Nephron progenitor cell (in vitro differentiated cells): ENCODE results near the gene MRE11.

Source experiments
- DNase-seq: peaks from one replicate; pipeline ENCODE4 v3.0.0; 2021
- H3K27ac Mint-ChIP-seq: 2 replicates; pipeline ENCODE4 v1.8.0; 2021; ENCODE audit warnings: mild to moderate bottlenecking, moderate library complexity, mixed read lengths
- H3K27me3 Mint-ChIP-seq: 2 replicates; pipeline ENCODE4 v1.8.0; 2021; ENCODE audit warnings: mild to moderate bottlenecking, low read depth, mixed read lengths; ENCODE audit not compliant: poor library complexity
- H3K36me3 Mint-ChIP-seq: 2 replicates; pipeline ENCODE4 v1.8.0; 2021; ENCODE audit warnings: low read depth, mixed read lengths
- H3K4me1 Mint-ChIP-seq: 2 replicates; pipeline ENCODE4 v1.8.0; 2021; ENCODE audit warnings: mixed read lengths
- H3K4me3 Mint-ChIP-seq: 2 replicates; pipeline ENCODE4 v1.8.0; 2021; ENCODE audit warnings: mild to moderate bottlenecking, moderate library complexity, mixed read lengths
- H3K9me3 Mint-ChIP-seq: 2 replicates; pipeline ENCODE4 v1.8.0; 2021; ENCODE audit warnings: mild to moderate bottlenecking, moderate library complexity, mixed read lengths
- TF ChIP-seq, protein P1 (sequence below): fragments of 200-600 bp; sonication (generic); IDR thresholded peaks from 2 replicates; pipeline ENCODE4 v1.5.0; 2021; ENCODE audit warnings: antibody characterized with exemption

Gene MRE11

GRCh38 chr11:94533206-94533605 is 39.6 kb upstream of the MRE11 start:
- no peak overlapping the region for H3K4me3 Mint-ChIP-seq

GRCh38 chr11:94532211-94532610 is 38.6 kb upstream of the MRE11 start:
- Mint-ChIP-seq H3K9me3 (no peaks in the 10 kb centered on the region), H3K36me3 (no peaks in the 10 kb centered on the region), H3K4me1 (no peaks in the 10 kb centered on the region), H3K4me3 (no peak overlapping the region), H3K27me3 (peaks cover 21% of the 10 kb centered on the region), H3K27ac (no peak overlapping the region)
- no peak for DNase-seq
- TF ChIP-seq, protein P1, sequence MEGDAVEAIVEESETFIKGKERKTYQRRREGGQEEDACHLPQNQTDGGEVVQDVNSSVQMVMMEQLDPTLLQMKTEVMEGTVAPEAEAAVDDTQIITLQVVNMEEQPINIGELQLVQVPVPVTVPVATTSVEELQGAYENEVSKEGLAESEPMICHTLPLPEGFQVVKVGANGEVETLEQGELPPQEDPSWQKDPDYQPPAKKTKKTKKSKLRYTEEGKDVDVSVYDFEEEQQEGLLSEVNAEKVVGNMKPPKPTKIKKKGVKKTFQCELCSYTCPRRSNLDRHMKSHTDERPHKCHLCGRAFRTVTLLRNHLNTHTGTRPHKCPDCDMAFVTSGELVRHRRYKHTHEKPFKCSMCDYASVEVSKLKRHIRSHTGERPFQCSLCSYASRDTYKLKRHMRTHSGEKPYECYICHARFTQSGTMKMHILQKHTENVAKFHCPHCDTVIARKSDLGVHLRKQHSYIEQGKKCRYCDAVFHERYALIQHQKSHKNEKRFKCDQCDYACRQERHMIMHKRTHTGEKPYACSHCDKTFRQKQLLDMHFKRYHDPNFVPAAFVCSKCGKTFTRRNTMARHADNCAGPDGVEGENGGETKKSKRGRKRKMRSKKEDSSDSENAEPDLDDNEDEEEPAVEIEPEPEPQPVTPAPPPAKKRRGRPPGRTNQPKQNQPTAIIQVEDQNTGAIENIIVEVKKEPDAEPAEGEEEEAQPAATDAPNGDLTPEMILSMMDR = no peak

More at GRCh38 chr11:94533206-94533605, 39.6 kb upstream of the MRE11 start:
- no peaks in the 10 kb centered on the region for H3K36me3 Mint-ChIP-seq
- TF ChIP-seq, protein P1 = no peak
- DNase-seq = no peak
- H3K4me1 Mint-ChIP-seq = no peaks in the 10 kb centered on the region
- no peak overlapping the region for H3K27ac Mint-ChIP-seq
- H3K27me3 Mint-ChIP-seq = peaks cover 17% of the 10 kb centered on the region
- no peaks in the 10 kb centered on the region for H3K9me3 Mint-ChIP-seq

- Mint-ChIP-seq H3K9me3 (no peaks in the 10 kb centered on the region), H3K4me1 (peaks cover 6% of the 10 kb centered on the region), H3K36me3 (no peaks in the 10 kb centered on the region), H3K4me3 (no peak overlapping the region), H3K27ac (no peak overlapping the region), H3K27me3 (peaks cover 19% of the 10 kb centered on the region)
- no peak for DNase-seq
- TF ChIP-seq, protein P1 = no peak
Measured at GRCh38 chr11:94528551-94528950, 34.9 kb upstream of the MRE11 start.

DNA sequence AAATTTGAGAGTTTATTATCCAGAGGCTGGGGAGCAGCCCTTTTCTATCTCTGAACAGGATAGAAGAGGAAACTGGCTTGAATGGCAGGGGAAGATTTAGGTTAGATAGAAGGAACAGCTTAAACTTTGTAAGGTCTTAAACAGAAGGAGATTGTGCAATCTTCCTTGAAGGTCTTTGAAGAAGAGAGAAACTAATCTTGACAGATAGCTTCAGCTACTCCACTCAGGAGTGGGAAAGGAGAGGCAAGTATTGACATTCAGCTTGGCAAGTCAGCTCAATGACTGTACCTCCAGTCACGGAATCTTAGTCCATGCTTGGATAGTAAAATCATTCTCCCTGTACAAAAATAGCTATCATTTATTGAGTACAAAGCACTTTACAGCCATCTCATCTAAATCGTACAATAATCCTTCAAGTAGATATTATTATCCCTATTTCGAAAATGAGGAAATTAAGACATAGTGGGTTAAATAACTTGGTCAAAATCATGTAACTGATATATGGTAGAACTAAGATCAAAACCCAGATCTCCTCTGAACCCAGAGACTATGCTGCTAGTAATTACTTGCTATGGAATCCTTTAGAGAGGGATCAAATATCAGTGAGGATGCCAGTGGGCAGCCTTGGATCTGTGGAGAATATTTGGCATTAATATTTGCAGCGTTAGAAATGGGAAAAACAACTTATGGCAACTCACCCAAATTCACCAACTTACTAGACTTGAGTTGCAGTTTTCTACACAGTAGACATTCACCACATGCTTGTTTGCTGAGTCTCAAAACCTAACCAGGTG is 33.2 kb upstream of the MRE11 start:
- Mint-ChIP-seq H3K36me3 (no peaks in the 10 kb centered on the region), H3K9me3 (no peaks in the 10 kb centered on the region), H3K27ac (no peak overlapping the region), H3K4me1 (peaks cover 6% of the 10 kb centered on the region), H3K27me3 (peaks cover 19% of the 10 kb centered on the region), H3K4me3 (no peak overlapping the region)
- DNase-seq = no peak
- TF ChIP-seq, protein P1 = no peak

DNA sequence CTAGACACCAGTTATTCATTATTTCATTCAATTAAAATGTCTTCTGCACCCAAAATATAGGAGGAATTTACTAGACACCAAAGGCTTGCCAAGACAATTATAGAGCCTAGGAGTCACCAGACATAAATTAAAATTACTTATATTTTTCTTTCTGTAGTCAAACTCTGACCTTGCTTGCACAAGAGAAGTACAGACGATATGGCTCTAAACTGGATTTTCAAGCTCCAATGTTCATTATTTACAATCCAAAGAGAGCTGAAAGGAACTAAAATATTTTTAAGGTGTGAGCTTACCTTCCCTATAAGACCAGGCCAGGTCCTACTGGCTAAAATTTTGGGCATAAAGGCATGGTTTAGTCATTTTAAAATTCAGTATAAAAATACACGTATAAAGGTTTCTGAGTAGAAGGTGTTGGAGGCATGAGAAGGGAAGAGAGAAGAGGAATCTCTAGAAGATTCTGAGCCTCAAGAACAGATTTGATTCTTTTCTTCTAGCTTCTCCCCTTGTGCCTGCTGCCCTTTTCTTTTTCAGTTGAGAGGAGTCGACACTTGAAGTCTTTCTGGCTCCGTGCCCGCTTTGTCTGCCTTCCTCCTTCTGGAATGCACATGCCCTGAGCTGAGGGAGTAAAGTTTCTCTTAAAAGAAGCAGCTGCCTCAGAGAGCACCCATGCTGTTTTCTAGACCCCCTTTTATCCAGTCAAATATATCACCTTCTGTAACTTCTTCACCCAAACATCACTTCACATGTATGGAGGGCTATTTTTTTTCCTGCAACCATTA is 32.1 kb upstream of the MRE11 start:
- peaks cover 19% of the 10 kb centered on the region for H3K27me3 Mint-ChIP-seq
- H3K27ac Mint-ChIP-seq = no peak overlapping the region
- no peaks in the 10 kb centered on the region for H3K36me3 Mint-ChIP-seq
- H3K9me3 Mint-ChIP-seq = no peaks in the 10 kb centered on the region
- H3K4me3 Mint-ChIP-seq = no peak overlapping the region
- DNase-seq = no peak
- H3K4me1 Mint-ChIP-seq = peaks cover 6% of the 10 kb centered on the region
- TF ChIP-seq, protein P1 = no peak
